HEK293 (cell line): ENCODE measurements around the gene TTC33.

Experiments used
- CTCF ChIA-PET: fragments of 350-600 bp; formaldehyde crosslinking; extraction: SDS; loops from one replicate; lab custom pipeline; 2021; ENCODE audit warnings: antibody characterized with exemption; lab: Yijun Ruan, JAX
- POLR2A ChIA-PET: fragments of 300-600 bp; formaldehyde crosslinking; extraction: SDS; loops from one replicate; lab custom pipeline; 2020; ENCODE audit warnings: antibody characterized with exemption, inconsistent platforms; lab: Yijun Ruan, JAX
- H3K27ac ChIP-seq: fragments of 200-500 bp; sonication (Bioruptor generic); 2 replicates; pipeline ENCODE4 v1.5.1; 2014; ENCODE audit warnings: low read depth, low read length, control low read depth, inconsistent platforms; ENCODE audit errors: extremely low read depth
- H3K36me3 ChIP-seq, 2 experiments: fragments of 200-500 bp in 1 of 2; sonication (Bioruptor generic) in 1 of 2; 1 replicate in 1 of 2; 2 replicates in 1 of 2; pipeline ENCODE4 v1.5.1; 2014 to 2017; ENCODE audit warnings: inconsistent platforms in 2 of 2, low read length in 2 of 2; ENCODE audit not compliant: control insufficient read depth in 2 of 2, insufficient read depth in 1 of 2
- H3K4me1 ChIP-seq: fragments of 200-500 bp; sonication (Bioruptor generic); 2 replicates; pipeline ENCODE4 v1.5.1; 2014; ENCODE audit warnings: mild to moderate bottlenecking, low read length, inconsistent platforms; ENCODE audit not compliant: control insufficient read depth, insufficient read depth
- H3K4me3 ChIP-seq: 2 replicates; pipeline ENCODE4 v1.5.1; 2011; ENCODE audit warnings: low read depth, mild to moderate bottlenecking, control low read depth, low read length, moderate library complexity
- H3K9me3 ChIP-seq: fragments of 200-500 bp; sonication (Bioruptor generic); 2 replicates; pipeline ENCODE4 v1.5.1; 2014; ENCODE audit warnings: low read depth, low read length, inconsistent platforms; ENCODE audit not compliant: control insufficient read depth, insufficient read depth
- GLIS2 ChIP-seq: fragments of 450-650 bp; formaldehyde crosslinking; IDR thresholded peaks from 2 replicates; pipeline ENCODE4 v1.5.1; 2016; ENCODE audit warnings: missing biosample characterization, missing genetic modification characterization
- IKZF3 ChIP-seq: fragments of 450-650 bp; IDR thresholded peaks from 2 replicates; pipeline ENCODE4 v1.5.0; 2018; ENCODE audit warnings: missing biosample characterization, mild to moderate bottlenecking, missing genetic modification characterization, moderate library complexity
- KLF7 ChIP-seq: fragments of 450-650 bp; formaldehyde crosslinking; IDR thresholded peaks from 2 replicates; pipeline ENCODE4 v1.5.1; 2016; ENCODE audit warnings: missing biosample characterization, missing genetic modification characterization, borderline replicate concordance
- KLF8 ChIP-seq: fragments of 450-650 bp; formaldehyde crosslinking; IDR thresholded peaks from 2 replicates; pipeline ENCODE4 v1.5.1; 2016; ENCODE audit warnings: missing biosample characterization, missing genetic modification characterization
- PRDM10 ChIP-seq: fragments of 450-650 bp; formaldehyde crosslinking; IDR thresholded peaks from 2 replicates; pipeline ENCODE4 v1.5.1; 2016; ENCODE audit warnings: missing biosample characterization, missing genetic modification characterization
- PRDM4 ChIP-seq: fragments of 450-650 bp; formaldehyde crosslinking; IDR thresholded peaks from 2 replicates; pipeline ENCODE4 v1.5.1; 2017; ENCODE audit warnings: missing biosample characterization, missing genetic modification characterization
- SETDB1 ChIP-seq: IDR thresholded peaks from one replicate; pipeline ENCODE4 v1.6.1; 2017; ENCODE audit warnings: mild to moderate bottlenecking, low read length, moderate library complexity, mixed read lengths; ENCODE audit not compliant: insufficient read length
- SP2 ChIP-seq: fragments of 450-650 bp; formaldehyde crosslinking; IDR thresholded peaks from 2 replicates; pipeline ENCODE4 v1.5.1; 2016; ENCODE audit warnings: missing biosample characterization, missing genetic modification characterization
- ZBTB26 ChIP-seq: fragments of 450-650 bp; formaldehyde crosslinking; optimal IDR thresholded peaks from 2 replicates; pipeline ENCODE3; 2016; ENCODE audit warnings: missing biosample characterization, mild to moderate bottlenecking, missing genetic modification characterization
- ZIC2 ChIP-seq: fragments of 450-650 bp; formaldehyde crosslinking; IDR thresholded peaks from 2 replicates; pipeline ENCODE4 v1.5.1; 2016; ENCODE audit warnings: missing biosample characterization, missing genetic modification characterization
- ZNF146 ChIP-seq: fragments of 450-650 bp; formaldehyde crosslinking; IDR thresholded peaks from 2 replicates; pipeline ENCODE4 v1.5.1; 2016; ENCODE audit warnings: missing biosample characterization, missing genetic modification characterization
- ZNF16 ChIP-seq: fragments of 450-650 bp; formaldehyde crosslinking; IDR thresholded peaks from 2 replicates; pipeline ENCODE4 v1.5.1; 2016; ENCODE audit warnings: low read depth, missing biosample characterization, missing genetic modification characterization
- ZNF169 ChIP-seq: fragments of 450-650 bp; formaldehyde crosslinking; IDR thresholded peaks from 2 replicates; pipeline ENCODE4 v1.5.1; 2016; ENCODE audit warnings: missing biosample characterization, missing genetic modification characterization
- ZNF423 ChIP-seq: fragments of 450-650 bp; formaldehyde crosslinking; IDR thresholded peaks from 2 replicates; pipeline ENCODE4 v1.5.1; 2016; ENCODE audit warnings: missing biosample characterization, missing genetic modification characterization
- ZNF501 ChIP-seq: fragments of 450-650 bp; formaldehyde crosslinking; IDR thresholded peaks from 2 replicates; pipeline ENCODE4 v1.5.1; 2016; ENCODE audit warnings: missing biosample characterization, missing genetic modification characterization
- ZNF560 ChIP-seq: fragments of 450-650 bp; formaldehyde crosslinking; IDR thresholded peaks from 2 replicates; pipeline ENCODE4 v1.5.1; 2017; ENCODE audit warnings: missing biosample characterization, missing genetic modification characterization, borderline replicate concordance
- ZNF561 ChIP-seq: fragments of 450-650 bp; IDR thresholded peaks from 2 replicates; pipeline ENCODE4 v1.5.1; 2018; ENCODE audit warnings: missing biosample characterization, missing genetic modification characterization, borderline replicate concordance
- ZSCAN16 ChIP-seq: fragments of 450-650 bp; formaldehyde crosslinking; IDR thresholded peaks from 2 replicates; pipeline ENCODE4 v1.5.1; 2016; ENCODE audit warnings: missing biosample characterization, missing genetic modification characterization
- TF ChIP-seq, protein P1 (sequence below): fragments of 450-650 bp; formaldehyde crosslinking; IDR thresholded peaks from 2 replicates; pipeline ENCODE4 v1.5.1; 2016; ENCODE audit warnings: missing biosample characterization, missing genetic modification characterization
- TF ChIP-seq, protein P2 (sequence below): fragments of 450-650 bp; formaldehyde crosslinking; IDR thresholded peaks from 2 replicates; pipeline ENCODE4 v1.5.1; 2016; ENCODE audit warnings: missing biosample characterization, missing genetic modification characterization
- TF ChIP-seq, protein P3 (sequence below): fragments of 450-650 bp; formaldehyde crosslinking; conservative IDR thresholded peaks from 2 replicates; pipeline ENCODE4 v1.5.1; 2016; ENCODE audit warnings: low read depth, missing biosample characterization, missing genetic modification characterization

Gene TTC33

GRCh38 chr5:40679148-40679912, 76.4 kb downstream of the TTC33 start:
- peaks cover 0 to 12% of the 10 kb centered on the region in 2 experiments; a peak in 1 of 3 replicates for H3K36me3 ChIP-seq
- peak overlapping the region; percentile 89 for H3K27ac ChIP-seq
- H3K4me3 ChIP-seq, result peak overlapping the region; percentile 86
- ChIA-PET CTCF (interaction anchor here (0.6 to 1.6 kb wide), 5 partner anchors 10 to 1904 kb away, joined by 3 to 5 read pairs (median 4); no protein-coding TSS in a partner anchor), POLR2A (interaction anchor here (0.6 to 2.1 kb wide), 11 partner anchors 9 to 1303 kb away, joined by 3 to 4 read pairs (median 3); partner anchors contain the start of gene PRKAA1)
- H3K4me1 ChIP-seq, result peaks cover 24% of the 10 kb centered on the region
- no peaks in the 10 kb centered on the region for H3K9me3 ChIP-seq
- peak; percentile 98 for TF ChIP-seq PRDM10 (tag by site-specific recombination)
- TF ChIP-seq, protein P1, sequence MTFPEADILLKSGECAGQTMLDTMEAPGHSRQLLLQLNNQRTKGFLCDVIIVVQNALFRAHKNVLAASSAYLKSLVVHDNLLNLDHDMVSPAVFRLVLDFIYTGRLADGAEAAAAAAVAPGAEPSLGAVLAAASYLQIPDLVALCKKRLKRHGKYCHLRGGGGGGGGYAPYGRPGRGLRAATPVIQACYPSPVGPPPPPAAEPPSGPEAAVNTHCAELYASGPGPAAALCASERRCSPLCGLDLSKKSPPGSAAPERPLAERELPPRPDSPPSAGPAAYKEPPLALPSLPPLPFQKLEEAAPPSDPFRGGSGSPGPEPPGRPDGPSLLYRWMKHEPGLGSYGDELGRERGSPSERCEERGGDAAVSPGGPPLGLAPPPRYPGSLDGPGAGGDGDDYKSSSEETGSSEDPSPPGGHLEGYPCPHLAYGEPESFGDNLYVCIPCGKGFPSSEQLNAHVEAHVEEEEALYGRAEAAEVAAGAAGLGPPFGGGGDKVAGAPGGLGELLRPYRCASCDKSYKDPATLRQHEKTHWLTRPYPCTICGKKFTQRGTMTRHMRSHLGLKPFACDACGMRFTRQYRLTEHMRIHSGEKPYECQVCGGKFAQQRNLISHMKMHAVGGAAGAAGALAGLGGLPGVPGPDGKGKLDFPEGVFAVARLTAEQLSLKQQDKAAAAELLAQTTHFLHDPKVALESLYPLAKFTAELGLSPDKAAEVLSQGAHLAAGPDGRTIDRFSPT (tag by site-specific recombination), result peak; percentile 15; the same call in 1 of the 2 replicates
- peak; percentile 93 for TF ChIP-seq GLIS2 (tag by site-specific recombination)
- no peak for TF ChIP-seq SETDB1
- TF ChIP-seq KLF7 (tag by site-specific recombination), result 0 out of 2 replicates have a peak, but pooled peaks have one; percentile 13
- TF ChIP-seq ZSCAN16 (tag by site-specific recombination), result no peak
- TF ChIP-seq ZNF561 (tag by site-specific recombination), result no peak
- TF ChIP-seq KLF8 (tag by site-specific recombination), result peak; percentile 80
- 0 out of 2 replicates have a peak, but pooled peaks have one; percentile 48 for TF ChIP-seq ZIC2
- TF ChIP-seq PRDM4 (tag by site-specific recombination), result no peak
- peak; percentile 47 for TF ChIP-seq ZBTB26 (tag by site-specific recombination)
- TF ChIP-seq ZNF501 (tag by site-specific recombination), result no peak
- TF ChIP-seq SP2 (tag by site-specific recombination), result peak; percentile 75
- no peak for TF ChIP-seq ZNF146 (tag by site-specific recombination)
- 0 out of 2 replicates have a peak, but pooled peaks have one; percentile 32 for TF ChIP-seq IKZF3
- no peak for TF ChIP-seq ZNF16 (tag by site-specific recombination)
- TF ChIP-seq ZNF560 (tag by site-specific recombination), result no peak
- TF ChIP-seq ZNF169 (tag by site-specific recombination), result no peak
- TF ChIP-seq, protein P2, sequence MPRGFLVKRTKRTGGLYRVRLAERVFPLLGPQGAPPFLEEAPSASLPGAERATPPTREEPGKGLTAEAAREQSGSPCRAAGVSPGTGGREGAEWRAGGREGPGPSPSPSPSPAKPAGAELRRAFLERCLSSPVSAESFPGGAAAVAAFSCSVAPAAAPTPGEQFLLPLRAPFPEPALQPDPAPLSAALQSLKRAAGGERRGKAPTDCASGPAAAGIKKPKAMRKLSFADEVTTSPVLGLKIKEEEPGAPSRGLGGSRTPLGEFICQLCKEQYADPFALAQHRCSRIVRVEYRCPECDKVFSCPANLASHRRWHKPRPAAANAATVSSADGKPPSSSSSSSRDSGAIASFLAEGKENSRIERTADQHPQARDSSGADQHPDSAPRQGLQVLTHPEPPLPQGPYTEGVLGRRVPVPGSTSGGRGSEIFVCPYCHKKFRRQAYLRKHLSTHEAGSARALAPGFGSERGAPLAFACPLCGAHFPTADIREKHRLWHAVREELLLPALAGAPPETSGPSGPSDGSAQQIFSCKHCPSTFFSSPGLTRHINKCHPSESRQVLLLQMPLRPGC, result no peak
- no peak; the same call in none of the 2 replicates for TF ChIP-seq ZNF423
- TF ChIP-seq, protein P3, sequence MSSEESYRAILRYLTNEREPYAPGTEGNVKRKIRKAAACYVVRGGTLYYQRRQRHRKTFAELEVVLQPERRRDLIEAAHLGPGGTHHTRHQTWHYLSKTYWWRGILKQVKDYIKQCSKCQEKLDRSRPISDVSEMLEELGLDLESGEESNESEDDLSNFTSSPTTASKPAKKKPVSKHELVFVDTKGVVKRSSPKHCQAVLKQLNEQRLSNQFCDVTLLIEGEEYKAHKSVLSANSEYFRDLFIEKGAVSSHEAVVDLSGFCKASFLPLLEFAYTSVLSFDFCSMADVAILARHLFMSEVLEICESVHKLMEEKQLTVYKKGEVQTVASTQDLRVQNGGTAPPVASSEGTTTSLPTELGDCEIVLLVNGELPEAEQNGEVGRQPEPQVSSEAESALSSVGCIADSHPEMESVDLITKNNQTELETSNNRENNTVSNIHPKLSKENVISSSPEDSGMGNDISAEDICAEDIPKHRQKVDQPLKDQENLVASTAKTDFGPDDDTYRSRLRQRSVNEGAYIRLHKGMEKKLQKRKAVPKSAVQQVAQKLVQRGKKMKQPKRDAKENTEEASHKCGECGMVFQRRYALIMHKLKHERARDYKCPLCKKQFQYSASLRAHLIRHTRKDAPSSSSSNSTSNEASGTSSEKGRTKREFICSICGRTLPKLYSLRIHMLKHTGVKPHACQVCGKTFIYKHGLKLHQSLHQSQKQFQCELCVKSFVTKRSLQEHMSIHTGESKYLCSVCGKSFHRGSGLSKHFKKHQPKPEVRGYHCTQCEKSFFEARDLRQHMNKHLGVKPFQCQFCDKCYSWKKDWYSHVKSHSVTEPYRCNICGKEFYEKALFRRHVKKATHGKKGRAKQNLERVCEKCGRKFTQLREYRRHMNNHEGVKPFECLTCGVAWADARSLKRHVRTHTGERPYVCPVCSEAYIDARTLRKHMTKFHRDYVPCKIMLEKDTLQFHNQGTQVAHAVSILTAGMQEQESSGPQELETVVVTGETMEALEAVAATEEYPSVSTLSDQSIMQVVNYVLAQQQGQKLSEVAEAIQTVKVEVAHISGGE (tag by site-specific recombination), result peak; percentile 5; the same call in 1 of the 2 replicates
